HG03045 (cell line): Measurements from ENCODE around the gene DUSP18.
"Not testable (repeated sequence)": the region's sequence is repeated elsewhere in the genome, so short reads cannot be mapped to it uniquely, and the experiment has no call there.

ENCODE experiments used
- ATAC-seq: cut with Tn5 transposase; IDR thresholded peaks from one replicate; pipeline ENCODE4 v1.9.1; 2021; ENCODE audit warnings: mild to moderate bottlenecking, moderate library complexity; ENCODE audit not compliant: unreplicated experiment

The DUSP18 gene

GRCh38 chr22:30667494-30668385, at the start of gene DUSP18:
Gene DUSP18, minus strand, starts transcription at chr22:30667875. Its CDS starts 3,872 bp downstream, at chr22:30664003.
- peak; percentile 87 for ATAC-seq

GRCh38 chr22:30714062-30714461, 46.4 kb upstream of the DUSP18 start:
- no peak for ATAC-seq

- ATAC-seq, result no peak
Measured at GRCh38 chr22:30712094-30712493, 44.4 kb upstream of the DUSP18 start.

GRCh38 chr22:30709980-30710379, 42.3 kb upstream of the DUSP18 start:
- ATAC-seq, result not testable (repeated sequence)

GRCh38 chr22:30705710-30706651, 38.3 kb upstream of the DUSP18 start:
- ATAC-seq, result peak; percentile 56

- ATAC-seq, result no peak
Measured at GRCh38 chr22:30704978-30705377, 37.3 kb upstream of the DUSP18 start.

- no peak for ATAC-seq
Measured at GRCh38 chr22:30702856-30703255, 35.2 kb upstream of the DUSP18 start.

GRCh38 chr22:30701872-30702271, 34.2 kb upstream of the DUSP18 start:
- no peak for ATAC-seq

GRCh38 chr22:30697975-30698374, 30.3 kb upstream of the DUSP18 start:
- no peak for ATAC-seq

- ATAC-seq, result no peak
Measured at GRCh38 chr22:30695871-30696655, 28.4 kb upstream of the DUSP18 start.

- ATAC-seq, result no peak
Measured at GRCh38 chr22:30695351-30695851, 27.7 kb upstream of the DUSP18 start.

- ATAC-seq, result no peak
Measured at GRCh38 chr22:30694640-30695350, 27.1 kb upstream of the DUSP18 start, which contains the start of gene OSBP2. Gene OSBP2, plus strand, starts transcription at chr22:30694874. Its CDS starts 36 bp downstream, at chr22:30694910.

GRCh38 chr22:30694171-30694639, 26.5 kb upstream of the DUSP18 start:
- ATAC-seq, result no peak

- no peak for ATAC-seq
Measured at GRCh38 chr22:30691204-30691603, 23.5 kb upstream of the DUSP18 start.

- ATAC-seq, result no peak
Measured at GRCh38 chr22:30689622-30690021, 21.9 kb upstream of the DUSP18 start.

- no peak for ATAC-seq
Measured at GRCh38 chr22:30687358-30687757, 19.7 kb upstream of the DUSP18 start.

- no peak for ATAC-seq
Measured at GRCh38 chr22:30685178-30685577, 17.5 kb upstream of the DUSP18 start.

- no peak for ATAC-seq
Measured at GRCh38 chr22:30681831-30682230, 14.2 kb upstream of the DUSP18 start.

- ATAC-seq, result no peak
Measured at GRCh38 chr22:30680991-30681770, 13.5 kb upstream of the DUSP18 start.
